HG03521 (cell line): ENCODE results near the gene CLSTN2.

Experiments
- ATAC-seq: cut with Tn5 transposase; IDR thresholded peaks from one replicate; pipeline ENCODE4 v1.9.1; 2021; ENCODE audit warnings: mild to moderate bottlenecking, moderate library complexity; ENCODE audit not compliant: unreplicated experiment

CLSTN2 gene

GRCh38 chr3:140617135-140617534, 682.1 kb downstream of the CLSTN2 start:
- no peak for ATAC-seq

- no peak for ATAC-seq
Measured at GRCh38 chr3:140626856-140627255, 691.9 kb downstream of the CLSTN2 start.
